GM19240 (cell line): ENCODE data around the gene PTCH1.

Experiments
- DNase-seq: peaks from one replicate; pipeline ENCODE4 v3.0.0; 2011; ENCODE audit warnings: low spot score; ENCODE audit not compliant: insufficient read length

Gene PTCH1

GRCh38 chr9:95441081-95441480 is 75.7 kb downstream of the PTCH1 start:
- no peak for DNase-seq

GRCh38 chr9:95440447-95440846 is 76.3 kb downstream of the PTCH1 start:
- no peak for DNase-seq

GRCh38 chr9:95438561-95439357 is 78.0 kb downstream of the PTCH1 start:
- no peak for DNase-seq

GRCh38 chr9:95437559-95437958 is 79.2 kb downstream of the PTCH1 start:
- DNase-seq, result no peak

- DNase-seq, result no peak
Measured at GRCh38 chr9:95436416-95436815, 80.4 kb downstream of the PTCH1 start.

GRCh38 chr9:95435074-95435728 is 81.6 kb downstream of the PTCH1 start:
- no peak for DNase-seq

- no peak for DNase-seq
Measured at GRCh38 chr9:95434116-95435073, 82.4 kb downstream of the PTCH1 start.

- no peak for DNase-seq
Measured at GRCh38 chr9:95433096-95433819, 83.5 kb downstream of the PTCH1 start.

GRCh38 chr9:95431286-95431685 is 85.5 kb downstream of the PTCH1 start:
- no peak for DNase-seq

GRCh38 chr9:95429948-95430620 is 86.7 kb downstream of the PTCH1 start:
- no peak for DNase-seq

GRCh38 chr9:95429096-95429495 is 87.7 kb downstream of the PTCH1 start:
- no peak for DNase-seq

GRCh38 chr9:95425910-95426551 is 90.7 kb downstream of the PTCH1 start:
- no peak for DNase-seq

GRCh38 chr9:95422650-95423049 is 94.1 kb downstream of the PTCH1 start:
- no peak for DNase-seq

- no peak for DNase-seq
Measured at GRCh38 chr9:95420518-95420917, 96.3 kb downstream of the PTCH1 start.

- no peak for DNase-seq
Measured at GRCh38 chr9:95419444-95419843, 97.3 kb downstream of the PTCH1 start.

- DNase-seq, result no peak
Measured at GRCh38 chr9:95415158-95415557, 101.6 kb downstream of the PTCH1 start.

GRCh38 chr9:95413793-95414192 is 103.0 kb downstream of the PTCH1 start:
- DNase-seq, result no peak

- DNase-seq, result no peak
Measured at GRCh38 chr9:95411054-95411892, 105.5 kb downstream of the PTCH1 start.
